GM12864 (cell line): ENCODE measurements around the gene ANK3.

Experiments
- DNase-seq: peaks from one replicate; pipeline ENCODE4 v3.0.0-alpha.2; 2011; ENCODE audit warnings: low read depth
- H3K4me3 ChIP-seq: 2 replicates; pipeline ENCODE4 v1.5.1; 2011; ENCODE audit warnings: mild to moderate bottlenecking, low read depth, low read length, control low read depth
- TF ChIP-seq, protein P1 (sequence below): IDR thresholded peaks from 2 replicates; pipeline ENCODE4 v1.5.1; 2011; ENCODE audit warnings: low read depth, mild to moderate bottlenecking, moderate library complexity, low read length, control low read depth, inconsistent platforms; ENCODE audit errors: missing control alignments

ANK3 gene

DNA sequence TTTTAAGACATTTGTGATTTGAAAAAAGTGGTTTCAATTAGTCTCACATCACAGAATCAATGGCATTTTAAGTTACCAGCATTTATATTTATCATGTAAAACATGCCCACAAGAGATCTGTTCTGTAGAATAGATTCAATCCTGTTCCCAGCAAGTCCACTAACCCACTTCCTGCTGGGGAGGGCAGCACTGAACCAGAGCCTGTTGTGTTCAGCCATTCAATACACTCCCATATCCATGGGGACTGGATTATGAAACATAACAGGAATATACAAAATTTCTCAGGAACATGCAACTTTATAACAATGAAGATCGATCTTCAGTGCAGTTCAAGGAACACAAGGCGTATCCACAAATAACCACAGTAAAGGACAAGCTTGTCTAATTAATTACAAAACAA lies 24.4 kb upstream of the ANK3 start:
- no peak for DNase-seq
- TF ChIP-seq, protein P1, sequence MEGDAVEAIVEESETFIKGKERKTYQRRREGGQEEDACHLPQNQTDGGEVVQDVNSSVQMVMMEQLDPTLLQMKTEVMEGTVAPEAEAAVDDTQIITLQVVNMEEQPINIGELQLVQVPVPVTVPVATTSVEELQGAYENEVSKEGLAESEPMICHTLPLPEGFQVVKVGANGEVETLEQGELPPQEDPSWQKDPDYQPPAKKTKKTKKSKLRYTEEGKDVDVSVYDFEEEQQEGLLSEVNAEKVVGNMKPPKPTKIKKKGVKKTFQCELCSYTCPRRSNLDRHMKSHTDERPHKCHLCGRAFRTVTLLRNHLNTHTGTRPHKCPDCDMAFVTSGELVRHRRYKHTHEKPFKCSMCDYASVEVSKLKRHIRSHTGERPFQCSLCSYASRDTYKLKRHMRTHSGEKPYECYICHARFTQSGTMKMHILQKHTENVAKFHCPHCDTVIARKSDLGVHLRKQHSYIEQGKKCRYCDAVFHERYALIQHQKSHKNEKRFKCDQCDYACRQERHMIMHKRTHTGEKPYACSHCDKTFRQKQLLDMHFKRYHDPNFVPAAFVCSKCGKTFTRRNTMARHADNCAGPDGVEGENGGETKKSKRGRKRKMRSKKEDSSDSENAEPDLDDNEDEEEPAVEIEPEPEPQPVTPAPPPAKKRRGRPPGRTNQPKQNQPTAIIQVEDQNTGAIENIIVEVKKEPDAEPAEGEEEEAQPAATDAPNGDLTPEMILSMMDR: no peak
- H3K4me3 ChIP-seq: no peak overlapping the region

DNA sequence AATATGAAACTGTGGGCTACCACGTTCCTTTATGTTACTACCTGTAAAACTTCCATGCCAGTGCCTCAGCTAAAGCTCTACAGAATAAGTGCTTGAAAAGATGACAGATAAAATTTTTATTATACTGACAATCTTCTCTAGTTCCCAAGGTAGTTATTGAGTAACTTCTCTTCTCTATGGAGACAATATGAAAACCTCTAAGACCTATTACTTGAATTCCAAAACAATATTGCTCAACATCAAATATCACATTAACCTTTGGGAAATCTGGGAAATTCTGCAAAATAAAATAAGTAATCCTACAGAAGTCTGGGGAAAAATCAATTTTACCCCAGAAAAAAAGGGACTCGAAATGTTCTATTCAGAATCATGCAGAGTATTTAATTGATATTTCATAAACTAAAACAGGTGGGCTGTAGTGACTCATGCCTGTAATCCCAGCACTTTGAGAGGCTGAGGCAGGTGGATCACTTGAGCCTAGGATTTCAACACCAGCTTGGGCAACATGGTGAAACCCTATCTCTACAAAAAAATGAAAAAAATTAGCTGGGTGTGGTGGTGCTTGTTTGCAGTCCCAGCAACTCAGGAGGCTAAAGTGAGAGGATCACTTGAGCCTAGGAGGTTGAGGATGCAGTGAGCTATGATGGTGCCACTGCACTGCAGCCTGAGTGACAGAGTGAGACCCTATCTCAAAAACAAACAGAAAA lies 23.8 kb upstream of the ANK3 start:
- TF ChIP-seq, protein P1: no peak
- no peak for DNase-seq
- no peak overlapping the region for H3K4me3 ChIP-seq

DNA sequence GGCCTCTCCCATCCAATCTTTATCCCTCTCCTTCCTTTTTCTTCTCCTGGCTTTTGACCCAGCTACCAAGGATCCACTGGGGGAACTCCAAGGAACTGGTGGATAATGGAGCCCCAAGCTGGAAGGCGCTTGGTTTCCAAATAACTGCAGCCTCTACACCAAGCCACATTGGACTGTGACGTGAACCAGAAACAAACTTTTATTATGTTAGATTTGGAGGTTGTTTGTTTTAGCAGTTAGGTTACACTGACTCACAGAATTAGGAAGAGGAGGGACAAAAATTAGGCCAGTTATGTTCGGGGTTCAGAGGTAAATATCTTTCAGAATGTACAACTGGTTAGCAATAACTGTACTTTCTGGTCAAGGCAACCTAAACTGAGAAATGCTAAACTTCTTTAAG lies 21.3 kb upstream of the ANK3 start:
- no peak overlapping the region for H3K4me3 ChIP-seq
- DNase-seq: no peak
- TF ChIP-seq, protein P1: no peak

DNA sequence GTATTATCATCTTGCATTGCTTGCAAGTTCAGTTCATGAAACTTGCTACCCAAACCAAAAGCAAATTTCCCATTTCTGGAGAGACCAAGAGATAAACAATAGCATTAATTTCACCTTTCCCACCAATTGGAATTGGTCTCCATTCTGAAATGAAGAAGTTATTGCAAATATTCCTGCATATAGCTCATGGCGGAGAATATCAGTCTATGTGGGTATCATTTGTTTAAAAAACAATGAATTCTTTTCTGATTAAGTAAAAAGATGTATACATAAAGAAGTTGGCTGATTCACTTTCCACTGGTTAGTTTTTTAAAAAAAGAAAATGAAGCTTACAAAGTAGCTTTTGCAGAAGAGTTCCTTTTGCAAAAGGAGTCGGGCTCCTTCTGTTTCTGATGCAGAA lies 19.5 kb upstream of the ANK3 start:
- no peak overlapping the region for H3K4me3 ChIP-seq
- TF ChIP-seq, protein P1: no peak
- DNase-seq: no peak

DNA sequence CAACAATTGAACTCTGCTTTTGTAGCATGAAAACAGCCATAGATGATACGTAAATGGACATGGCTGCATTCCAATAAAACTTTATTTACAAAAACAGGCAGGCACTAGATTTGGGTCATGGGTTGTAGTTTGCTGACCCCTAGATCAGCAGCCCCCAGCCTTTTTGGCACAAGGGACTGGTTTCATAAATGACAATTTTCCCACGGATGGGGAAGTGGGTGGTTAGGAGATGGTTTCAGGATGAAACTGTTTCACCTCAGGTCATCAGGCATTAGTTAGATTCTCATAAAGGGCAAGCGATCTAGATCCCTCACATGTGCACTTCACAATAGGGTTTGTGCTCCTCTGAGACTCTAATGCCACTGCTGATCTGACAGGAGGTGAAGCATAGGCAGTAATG lies 16.5 kb upstream of the ANK3 start:
- TF ChIP-seq, protein P1: no peak
- DNase-seq: no peak
- H3K4me3 ChIP-seq: no peak overlapping the region

DNA sequence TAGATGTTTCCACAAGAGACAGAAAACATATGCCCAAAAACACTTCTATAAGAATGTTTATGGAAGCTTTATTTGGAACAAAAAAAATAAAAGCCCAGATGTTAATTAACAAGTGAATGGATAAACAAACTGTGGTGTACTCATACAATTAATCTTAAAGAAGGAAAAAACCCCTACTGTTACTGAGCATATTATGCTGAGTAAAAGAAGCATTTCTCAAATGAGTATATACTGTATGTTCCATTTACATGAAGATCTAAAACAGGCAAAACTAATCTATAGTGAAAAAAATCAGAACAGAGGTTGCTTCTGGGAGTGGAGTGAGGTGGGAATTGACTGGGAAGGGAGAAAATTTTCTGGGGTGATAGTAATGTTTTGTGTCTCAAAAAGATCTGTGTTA lies 15.5 kb upstream of the ANK3 start:
- TF ChIP-seq, protein P1: no peak
- DNase-seq: no peak
- no peak overlapping the region for H3K4me3 ChIP-seq

DNA sequence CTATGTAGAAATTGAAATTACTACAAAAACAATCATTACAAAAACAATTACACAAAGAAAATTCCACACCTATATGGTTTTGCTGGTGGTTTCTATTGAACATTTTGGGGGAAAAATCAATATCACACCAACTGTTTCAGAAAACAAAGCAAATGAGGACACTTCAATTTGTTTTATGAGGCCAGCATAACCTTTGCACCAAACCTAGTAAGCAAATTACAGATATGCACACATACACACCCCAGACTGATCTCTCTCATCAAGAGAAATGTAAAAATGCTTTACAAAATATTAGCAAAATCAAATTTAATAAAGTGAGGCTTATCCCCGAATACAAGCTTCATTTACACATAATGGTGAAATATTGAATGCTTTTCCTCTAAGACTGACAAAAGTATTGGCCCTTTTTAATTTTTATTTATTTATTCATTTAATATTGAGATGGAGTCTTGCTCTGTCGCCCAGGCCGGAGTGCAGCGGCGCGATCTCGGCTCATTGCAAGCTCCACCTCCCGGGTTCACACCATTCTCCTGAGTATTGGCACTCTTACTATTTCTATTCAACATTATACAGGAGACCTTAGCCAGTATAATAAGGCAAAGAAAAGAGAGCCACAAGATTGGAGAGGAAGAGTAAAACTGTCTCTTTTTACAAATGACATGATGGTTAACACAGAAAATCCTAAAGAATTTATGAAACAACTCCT lies 13.6 kb upstream of the ANK3 start:
- TF ChIP-seq, protein P1: no peak

More for the DNA sequence above, 13.6 kb upstream of the ANK3 start:
- DNase-seq: no peak
- no peak overlapping the region for H3K4me3 ChIP-seq
